ENCODE measurements around the gene FKBP7. TPM values are rescaled to one million over a fixed set of nuclear protein-coding genes. Genes with fewer than 3 reads are reported as not detected.

The FKBP7 gene
- total and polyA plus RNA-seq, 2 of the 13 experiments (the other 11 are each of a cell fraction or from before 2014, with no cell fraction given) = 12.4 to 14.8 TPM

GRCh38 chr2:178478439-178479274 is at the start of gene FKBP7 (continued):
- TF ChIP-seq FUBP1 (CRISPR knock-in tag; IDR thresholded peaks at IDR 0.05; ENCODE audit: borderline replicate concordance) = peak; percentile 57; the same call in 1 of the 2 replicates
- TF ChIP-seq MED8 (CRISPR knock-in tag; IDR thresholded peaks at IDR 0.05; ENCODE audit: insufficient replicate concordance) = peak; percentile 17
- no peak for TF ChIP-seq ATAD3A (CRISPR knock-in tag; IDR thresholded peaks at IDR 0.05)
- TF ChIP-seq SRY (CRISPR knock-in tag; IDR thresholded peaks at IDR 0.05) = peak; percentile 32; the same call in 1 of the 2 replicates
- TF ChIP-seq PLRG1 (conservative IDR thresholded peaks at IDR 0.05) = no peak
- no peak for TF ChIP-seq ZBTB46 (CRISPR knock-in tag; IDR thresholded peaks at IDR 0.05; ENCODE audit: borderline replicate concordance)
- peak; percentile 28 for TF ChIP-seq HCFC1 (IDR thresholded peaks at IDR 0.05; ENCODE audit: low read depth, low read length)
- peak; percentile 75 for TF ChIP-seq KDM5A (IDR thresholded peaks at IDR 0.05; ENCODE audit: borderline replicate concordance, low read length)
- TF ChIP-seq FOXO1 (CRISPR knock-in tag; IDR thresholded peaks at IDR 0.05) = 0 out of 2 replicates have a peak, but pooled peaks have one; percentile 19
- TF ChIP-seq ARNTL (CRISPR knock-in tag; IDR thresholded peaks at IDR 0.05) = no peak
- TF ChIP-seq ZNF549 (CRISPR knock-in tag; IDR thresholded peaks at IDR 0.05) = no peak
- TF ChIP-seq DBP (CRISPR knock-in tag; IDR thresholded peaks at IDR 0.05; ENCODE audit: not compliant biosample characterization) = peak; percentile 79
- TF ChIP-seq SAFB2 (CRISPR knock-in tag; IDR thresholded peaks at IDR 0.05; ENCODE audit: borderline replicate concordance, low read depth) = peak; percentile 82
- TF ChIP-seq ZNF343 (CRISPR knock-in tag; IDR thresholded peaks at IDR 0.05) = peak; percentile 70; the same call in 1 of the 2 replicates
- peak; percentile 61 for TF ChIP-seq ZNF710 (CRISPR knock-in tag; IDR thresholded peaks at IDR 0.05; ENCODE audit: borderline replicate concordance)
- TF ChIP-seq ZNF644 (CRISPR knock-in tag; IDR thresholded peaks at IDR 0.05; ENCODE audit: low read depth) = no peak; the same call in 1 of the 2 replicates
- peak; percentile 87 for TF ChIP-seq GATAD2A (CRISPR knock-in tag; IDR thresholded peaks at IDR 0.05)
- peak; percentile 81 for TF ChIP-seq TEAD3 (CRISPR knock-in tag; optimal IDR thresholded peaks at IDR 0.05; ENCODE audit: borderline replicate concordance)
- TF ChIP-seq ZNF777 (CRISPR knock-in tag; IDR thresholded peaks at IDR 0.05) = peak; percentile 69
- no peak for TF ChIP-seq U2AF2 (IDR thresholded peaks at IDR 0.05; ENCODE audit: low read depth, low read length)
